LNCaP clone FGC (cell line): ENCODE measurements around the gene ZNF618.

Source experiments
- DNase-seq: peaks from one replicate; pipeline ENCODE4 v3.0.0-alpha.2; 2011; ENCODE audit warnings: low read depth
- H3K4me3 ChIP-seq: 2 replicates; pipeline ENCODE4 v1.5.1; 2011; ENCODE audit warnings: mild to moderate bottlenecking, low read depth, low read length, control low read depth
- TF ChIP-seq, protein P1 (sequence below): IDR thresholded peaks from 2 replicates; pipeline ENCODE4 v1.5.1; 2012; ENCODE audit warnings: mild to moderate bottlenecking; ENCODE audit not compliant: control insufficient read depth, insufficient read depth; ENCODE audit errors: extremely low read depth

The ZNF618 gene

GRCh38 chr9:113973963-113974413 is 97.9 kb downstream of the ZNF618 start:
- H3K4me3 ChIP-seq = no peak overlapping the region
- TF ChIP-seq, protein P1, sequence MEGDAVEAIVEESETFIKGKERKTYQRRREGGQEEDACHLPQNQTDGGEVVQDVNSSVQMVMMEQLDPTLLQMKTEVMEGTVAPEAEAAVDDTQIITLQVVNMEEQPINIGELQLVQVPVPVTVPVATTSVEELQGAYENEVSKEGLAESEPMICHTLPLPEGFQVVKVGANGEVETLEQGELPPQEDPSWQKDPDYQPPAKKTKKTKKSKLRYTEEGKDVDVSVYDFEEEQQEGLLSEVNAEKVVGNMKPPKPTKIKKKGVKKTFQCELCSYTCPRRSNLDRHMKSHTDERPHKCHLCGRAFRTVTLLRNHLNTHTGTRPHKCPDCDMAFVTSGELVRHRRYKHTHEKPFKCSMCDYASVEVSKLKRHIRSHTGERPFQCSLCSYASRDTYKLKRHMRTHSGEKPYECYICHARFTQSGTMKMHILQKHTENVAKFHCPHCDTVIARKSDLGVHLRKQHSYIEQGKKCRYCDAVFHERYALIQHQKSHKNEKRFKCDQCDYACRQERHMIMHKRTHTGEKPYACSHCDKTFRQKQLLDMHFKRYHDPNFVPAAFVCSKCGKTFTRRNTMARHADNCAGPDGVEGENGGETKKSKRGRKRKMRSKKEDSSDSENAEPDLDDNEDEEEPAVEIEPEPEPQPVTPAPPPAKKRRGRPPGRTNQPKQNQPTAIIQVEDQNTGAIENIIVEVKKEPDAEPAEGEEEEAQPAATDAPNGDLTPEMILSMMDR = no peak
- peak; percentile 40 for DNase-seq

GRCh38 chr9:113976915-113977314 is 100.8 kb downstream of the ZNF618 start:
- H3K4me3 ChIP-seq = no peak overlapping the region
- DNase-seq = no peak
- TF ChIP-seq, protein P1 = no peak

- TF ChIP-seq, protein P1 = no peak
- no peak for DNase-seq
- H3K4me3 ChIP-seq = no peak overlapping the region
Observed at GRCh38 chr9:113978725-113979342, 102.7 kb downstream of the ZNF618 start.

GRCh38 chr9:113979343-113980127 is 103.4 kb downstream of the ZNF618 start:
- TF ChIP-seq, protein P1 = no peak
- H3K4me3 ChIP-seq = no peak overlapping the region
- peak; percentile 52 for DNase-seq

DNA sequence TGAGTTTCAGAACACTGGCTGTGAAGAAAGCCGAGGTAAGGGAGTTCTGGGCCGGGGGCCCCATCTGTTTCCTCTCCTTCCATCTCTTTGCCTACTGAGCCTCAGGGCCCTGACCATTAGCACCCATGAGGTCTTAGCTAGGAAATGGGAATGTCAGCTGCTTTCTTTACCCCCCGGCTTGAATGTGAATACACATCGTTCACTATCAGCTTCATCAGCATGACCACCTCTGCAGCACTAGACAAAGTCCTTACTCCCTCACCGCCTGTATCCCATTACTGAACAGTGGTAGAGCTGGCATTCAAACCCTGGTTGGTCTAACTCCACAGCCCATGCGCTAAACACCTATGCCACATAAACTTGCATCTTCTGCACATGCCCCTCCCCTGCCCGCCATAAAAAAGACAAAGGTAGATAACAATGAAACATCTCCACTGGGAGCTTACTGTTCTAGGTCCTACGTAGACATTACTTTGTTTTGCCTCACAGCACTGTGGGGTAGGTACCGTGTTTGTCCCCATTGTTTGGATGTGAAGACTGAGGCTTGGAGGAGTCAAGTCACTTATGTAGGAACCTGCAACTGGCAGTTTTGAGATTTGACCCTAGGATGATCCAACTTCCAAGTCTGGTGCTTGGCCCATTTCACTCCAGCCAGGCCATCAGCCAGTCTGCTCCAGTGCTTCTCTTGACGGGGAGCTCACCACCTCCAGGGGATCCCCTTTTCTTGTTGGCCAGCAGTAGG is 108.7 kb downstream of the ZNF618 start:
- TF ChIP-seq, protein P1 = no peak
- H3K4me3 ChIP-seq = no peak overlapping the region
- no peak for DNase-seq

DNA sequence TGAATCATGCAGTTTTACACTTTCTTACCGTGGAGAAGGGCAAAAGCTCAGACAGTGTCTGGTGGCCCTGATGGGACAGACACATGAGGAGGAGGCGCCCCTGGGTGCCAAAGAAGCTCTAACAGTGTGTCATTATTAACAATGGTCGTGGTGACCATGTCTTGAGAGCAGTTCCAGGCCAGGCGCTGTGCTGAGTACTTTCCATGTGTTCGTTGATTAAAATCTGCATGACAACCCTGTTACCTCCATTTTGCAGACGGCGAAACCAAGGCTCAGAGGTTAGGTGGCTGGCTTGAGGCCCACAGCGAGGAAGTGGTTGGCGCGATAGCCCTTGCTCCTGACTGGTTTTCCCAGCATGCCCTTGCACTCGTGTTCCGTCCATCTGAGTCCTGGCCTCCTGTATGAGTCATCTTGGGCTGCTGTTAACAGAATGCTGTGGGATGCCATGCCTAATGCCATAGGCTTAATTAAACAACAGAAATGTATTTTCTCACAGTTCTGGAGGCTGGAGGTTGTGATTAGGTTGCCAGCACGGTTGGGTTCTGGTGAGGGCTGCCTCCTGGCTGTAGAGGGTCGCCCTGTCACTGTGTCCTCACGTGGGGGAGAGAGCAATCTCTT is 110.0 kb downstream of the ZNF618 start:
- no peak for DNase-seq
- no peak overlapping the region for H3K4me3 ChIP-seq
- TF ChIP-seq, protein P1 = no peak
